ENCODE results near the gene C11orf91.
"Not testable (repeated sequence)": the region's sequence is repeated elsewhere in the genome, so short reads cannot be mapped to it uniquely, and the experiment has no call there.

C11orf91 gene

DNA sequence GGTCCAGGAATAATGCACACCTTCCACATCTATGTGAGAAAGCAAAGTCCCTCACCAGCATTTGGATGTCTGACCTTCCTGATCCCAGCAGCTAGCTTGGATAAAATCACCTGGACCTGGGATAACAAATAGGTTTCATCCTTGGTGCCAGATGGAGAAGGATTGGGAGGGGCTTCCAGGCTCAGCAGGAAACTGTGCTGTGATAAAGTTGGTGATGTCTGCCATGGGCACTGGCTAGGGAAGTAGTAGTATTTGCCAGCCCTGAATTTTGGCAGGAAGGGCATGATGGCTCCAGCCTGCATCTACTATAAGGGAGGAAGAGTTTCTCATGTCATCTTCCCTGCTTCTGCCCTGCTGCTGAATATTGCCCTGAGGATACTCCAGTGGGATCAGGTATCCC is 37.5 kb downstream of the C11orf91 start:
- no peak overlapping the region for H3K4me2 ChIP-seq (ENCODE audit: low read length)
- H3K36me3 ChIP-seq (replicated peaks; ENCODE audit: low read depth, low read length): no peaks in the 10 kb centered on the region
- H4K20me1 ChIP-seq (ENCODE audit: insufficient read depth, low read length): no peaks in the 10 kb centered on the region
- H3K4me1 ChIP-seq (ENCODE audit: low read length): no peaks in the 10 kb centered on the region
- H2AFZ ChIP-seq (ENCODE audit: low read depth, low read length): no peak overlapping the region
- H3K9ac ChIP-seq (ENCODE audit: low read length): no peak overlapping the region
- H3K4me3 ChIP-seq (ENCODE audit: low read length): no peak overlapping the region
- no peak for TF ChIP-seq EZH2phosphoT487 (IDR thresholded peaks at IDR 0.05; ENCODE audit: low read depth)
- TF ChIP-seq, protein P1, sequence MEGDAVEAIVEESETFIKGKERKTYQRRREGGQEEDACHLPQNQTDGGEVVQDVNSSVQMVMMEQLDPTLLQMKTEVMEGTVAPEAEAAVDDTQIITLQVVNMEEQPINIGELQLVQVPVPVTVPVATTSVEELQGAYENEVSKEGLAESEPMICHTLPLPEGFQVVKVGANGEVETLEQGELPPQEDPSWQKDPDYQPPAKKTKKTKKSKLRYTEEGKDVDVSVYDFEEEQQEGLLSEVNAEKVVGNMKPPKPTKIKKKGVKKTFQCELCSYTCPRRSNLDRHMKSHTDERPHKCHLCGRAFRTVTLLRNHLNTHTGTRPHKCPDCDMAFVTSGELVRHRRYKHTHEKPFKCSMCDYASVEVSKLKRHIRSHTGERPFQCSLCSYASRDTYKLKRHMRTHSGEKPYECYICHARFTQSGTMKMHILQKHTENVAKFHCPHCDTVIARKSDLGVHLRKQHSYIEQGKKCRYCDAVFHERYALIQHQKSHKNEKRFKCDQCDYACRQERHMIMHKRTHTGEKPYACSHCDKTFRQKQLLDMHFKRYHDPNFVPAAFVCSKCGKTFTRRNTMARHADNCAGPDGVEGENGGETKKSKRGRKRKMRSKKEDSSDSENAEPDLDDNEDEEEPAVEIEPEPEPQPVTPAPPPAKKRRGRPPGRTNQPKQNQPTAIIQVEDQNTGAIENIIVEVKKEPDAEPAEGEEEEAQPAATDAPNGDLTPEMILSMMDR (IDR thresholded peaks at IDR 0.05; ENCODE audit: low read depth, low read length): no peak
- H3K27me3 ChIP-seq (ENCODE audit: low read depth, low read length): peaks cover 6% of the 10 kb centered on the region
- H3K79me2 ChIP-seq (ENCODE audit: low read length): no peaks in the 10 kb centered on the region
- no peak overlapping the region for H3K27ac ChIP-seq (ENCODE audit: low read length)
- no peaks in the 10 kb centered on the region for H3K9me3 ChIP-seq (ENCODE audit: insufficient read depth, low read length)

DNA sequence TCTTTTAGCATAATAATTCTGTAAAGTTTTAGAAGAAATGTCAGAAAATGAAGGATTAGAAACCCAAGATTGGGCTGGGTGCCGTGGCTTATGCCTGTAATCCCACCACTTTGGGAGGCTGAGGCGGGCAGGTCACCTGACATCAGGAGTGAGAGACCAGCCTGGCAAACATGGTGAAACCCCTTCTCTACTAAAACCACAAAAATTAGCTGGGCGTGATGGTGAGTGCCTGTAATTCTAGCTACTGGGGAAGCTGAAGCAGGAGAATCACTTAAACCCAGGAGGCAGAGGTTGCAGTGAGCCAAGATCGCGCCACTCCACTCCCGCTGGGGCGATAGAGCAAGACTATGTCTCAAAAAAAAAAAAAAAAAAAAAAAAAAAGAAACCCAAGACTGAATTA is 39.1 kb downstream of the C11orf91 start:
- not testable (repeated sequence) for H3K4me1 ChIP-seq (ENCODE audit: low read length); H3K9ac ChIP-seq (ENCODE audit: low read length); H3K9me3 ChIP-seq (ENCODE audit: insufficient read depth, low read length); H3K27ac ChIP-seq (ENCODE audit: low read length); H4K20me1 ChIP-seq (ENCODE audit: insufficient read depth, low read length); H3K4me3 ChIP-seq (ENCODE audit: low read length); H3K36me3 ChIP-seq (replicated peaks; ENCODE audit: low read depth, low read length); H2AFZ ChIP-seq (ENCODE audit: low read depth, low read length); H3K4me2 ChIP-seq (ENCODE audit: low read length); H3K27me3 ChIP-seq (ENCODE audit: low read depth, low read length); H3K79me2 ChIP-seq (ENCODE audit: low read length)

GRCh38 chr11:33660962-33661361 is 39.7 kb downstream of the C11orf91 start:
- Histone ChIP-seq H4K20me1 (ENCODE audit: insufficient read depth, low read length) (no peaks in the 10 kb centered on the region), H3K4me1 (ENCODE audit: low read length) (no peaks in the 10 kb centered on the region), H3K9me3 (ENCODE audit: insufficient read depth, low read length) (no peaks in the 10 kb centered on the region), H2AFZ (ENCODE audit: low read depth, low read length) (no peak overlapping the region), H3K9ac (ENCODE audit: low read length) (no peak overlapping the region), H3K36me3 (replicated peaks; ENCODE audit: low read depth, low read length) (no peaks in the 10 kb centered on the region), H3K27ac (ENCODE audit: low read length) (no peak overlapping the region), H3K27me3 (ENCODE audit: low read depth, low read length) (peaks cover 6% of the 10 kb centered on the region), H3K79me2 (ENCODE audit: low read length) (no peaks in the 10 kb centered on the region), H3K4me3 (ENCODE audit: low read length) (no peak overlapping the region), H3K4me2 (ENCODE audit: low read length) (no peak overlapping the region)
- TF ChIP-seq, protein P1 (IDR thresholded peaks at IDR 0.05; ENCODE audit: low read depth, low read length): no peak
- TF ChIP-seq EZH2phosphoT487 (IDR thresholded peaks at IDR 0.05; ENCODE audit: low read depth): no peak

- no peak overlapping the region for H3K9ac ChIP-seq (ENCODE audit: low read length)
- no peaks in the 10 kb centered on the region for H3K36me3 ChIP-seq (replicated peaks; ENCODE audit: low read depth, low read length)
- H3K4me2 ChIP-seq (ENCODE audit: low read length): no peak overlapping the region
- no peaks in the 10 kb centered on the region for H3K4me1 ChIP-seq (ENCODE audit: low read length)
- no peaks in the 10 kb centered on the region for H3K9me3 ChIP-seq (ENCODE audit: insufficient read depth, low read length)
- no peaks in the 10 kb centered on the region for H4K20me1 ChIP-seq (ENCODE audit: insufficient read depth, low read length)
- H3K79me2 ChIP-seq (ENCODE audit: low read length): no peaks in the 10 kb centered on the region
- H3K4me3 ChIP-seq (ENCODE audit: low read length): no peak overlapping the region
- H2AFZ ChIP-seq (ENCODE audit: low read depth, low read length): no peak overlapping the region
- H3K27ac ChIP-seq (ENCODE audit: low read length): no peak overlapping the region
- no peak for TF ChIP-seq EZH2phosphoT487 (IDR thresholded peaks at IDR 0.05; ENCODE audit: low read depth)
- TF ChIP-seq, protein P1 (IDR thresholded peaks at IDR 0.05; ENCODE audit: low read depth, low read length): no peak
- peaks cover 10% of the 10 kb centered on the region for H3K27me3 ChIP-seq (ENCODE audit: low read depth, low read length)
These were observed 41.1 kb downstream of the C11orf91 start for GRCh38 chr11:33659370-33660139.
